PC-9 (cell line): ENCODE data around the gene NDE1. TPM values are rescaled to one million over a fixed set of nuclear protein-coding genes. Genes with fewer than 3 reads are reported as not detected.

Source experiments
- BruUV-seq: library from RNA; stranded (reverse); fragments of 400-500 nt; replicated peaks from 2 replicates; lab custom pipeline; 2021; lab: Mats Ljungman, UMichigan
- CTCF ChIA-PET: fragments of 300-600 bp; sonication (Branson Sonifier 250); formaldehyde crosslinking; loops from one replicate; lab custom pipeline; 2022; ENCODE audit warnings: antibody characterized with exemption; lab: Charles Lee
- POLR2A ChIA-PET: fragments of 300-600 bp; sonication (Branson Sonifier 250); formaldehyde crosslinking; loops from one replicate; lab custom pipeline; 2022; ENCODE audit warnings: antibody characterized with exemption; ENCODE audit not compliant: unreplicated experiment; lab: Charles Lee
- DNase-seq, 2 experiments: peaks; one replicate each; pipeline versions ENCODE4 v3.0.0 to v3.0.0-alpha.2; 2015 to 2022; ENCODE audit warnings: mixed read lengths in 1 of 2
- H2AFZ ChIP-seq: fragments of 200-600 bp; sonication (generic); 2 replicates; pipeline ENCODE4 v1.8.1; 2017; ENCODE audit warnings: antibody characterized with exemption
- H3F3A ChIP-seq: fragments of 200-600 bp; sonication (generic); 2 replicates; pipeline ENCODE4 v1.8.1; 2017; ENCODE audit warnings: antibody characterized with exemption, mild to moderate bottlenecking, low read depth; ENCODE audit not compliant: insufficient read depth
- H3K27ac ChIP-seq: fragments of 200-600 bp; sonication (generic); 2 replicates; pipeline ENCODE4 v1.6.1; 2016; ENCODE audit warnings: mixed run types
- H3K27me3 ChIP-seq: fragments of 200-600 bp; sonication (generic); 2 replicates; pipeline ENCODE4 v1.6.1; 2016; ENCODE audit warnings: low read depth, mixed run types; ENCODE audit not compliant: insufficient read depth
- H3K36me3 ChIP-seq: fragments of 200-600 bp; sonication (generic); 2 replicates; pipeline ENCODE4 v1.6.1; 2016; ENCODE audit warnings: low read depth, mixed run types
- H3K4me1 ChIP-seq: fragments of 200-600 bp; sonication (generic); replicated peaks from 2 replicates; pipeline ENCODE4 v1.6.1; 2016; ENCODE audit warnings: mixed run types; ENCODE audit not compliant: insufficient read depth
- H3K4me2 ChIP-seq: fragments of 200-600 bp; sonication (generic); 2 replicates; pipeline ENCODE4 v1.6.1; 2017; ENCODE audit warnings: mixed run types
- H3K4me3 ChIP-seq: fragments of 200-600 bp; sonication (generic); 2 replicates; pipeline ENCODE4 v1.6.1; 2016; ENCODE audit warnings: mixed run types
- H3K79me2 ChIP-seq: fragments of 200-600 bp; sonication (generic); 2 replicates; pipeline ENCODE4 v1.6.1; 2017; ENCODE audit warnings: low read depth, mixed run types
- H3K9me2 ChIP-seq: fragments of 200-600 bp; sonication (generic); 2 replicates; pipeline ENCODE4 v1.8.1; 2017; ENCODE audit warnings: mild to moderate bottlenecking; ENCODE audit not compliant: insufficient read depth
- H3K9me3 ChIP-seq: fragments of 200-600 bp; sonication (generic); 2 replicates; pipeline ENCODE4 v1.8.1; 2016; ENCODE audit warnings: low read depth; ENCODE audit not compliant: insufficient read depth
- H4K20me1 ChIP-seq: fragments of 200-600 bp; sonication (generic); 2 replicates; pipeline ENCODE4 v1.8.1; 2017; ENCODE audit not compliant: insufficient read depth
- CTCF ChIP-seq: fragments of 200-600 bp; sonication (generic); conservative IDR thresholded peaks from 2 replicates; pipeline ENCODE4 v1.6.1; 2017; ENCODE audit warnings: mixed run types, antibody characterized with exemption, mild to moderate bottlenecking, moderate library complexity
- EZH2 ChIP-seq: fragments of 200-600 bp; sonication (generic); IDR thresholded peaks from 2 replicates; pipeline ENCODE4 v1.8.0; 2017; ENCODE audit warnings: antibody characterized with exemption, low read depth
- intact Hi-C: fragments of 100-400 bp; cut with micrococcal nuclease; formaldehyde crosslinking; loops from one replicate; pipeline ENCODE4 v1.10.0; 2022; ENCODE audit not compliant: unreplicated experiment
- total RNA-seq: library from RNA; stranded (reverse); gene quantifications from 2 replicates; pipeline ENCODE4 v1.2.3, GENCODE V29; 2021

The NDE1 gene
- total RNA-seq, 1 experiment from 2014 or later, result 119 TPM

GRCh38 chr16:15737140-15737644, 87.1 kb downstream of the NDE1 start:
- ChIA-PET CTCF (no interaction called here), POLR2A (no interaction called here)
- no peaks in the 10 kb centered on the region for H3K79me2 ChIP-seq
- BruUV-seq, result no TSS peak
- TF ChIP-seq CTCF (no peak), EZH2 (no peak)
- no peak overlapping the region for H2AFZ ChIP-seq
- no peaks in the 10 kb centered on the region for H3K27me3 ChIP-seq
- no peaks in the 10 kb centered on the region for H3K4me1 ChIP-seq
- H3K9me2 ChIP-seq, result no peaks in the 10 kb centered on the region
- no peak for DNase-seq
- intact Hi-C loops, result no loop called here
- no peaks in the 10 kb centered on the region for H4K20me1 ChIP-seq
- no peaks in the 10 kb centered on the region for H3K36me3 ChIP-seq
- no peak overlapping the region for H3K27ac ChIP-seq
- H3K4me2 ChIP-seq, result no peak overlapping the region
- H3F3A ChIP-seq, result no peaks in the 10 kb centered on the region; the same call in 1 of the 2 replicates
- no peak overlapping the region for H3K4me3 ChIP-seq
- H3K9me3 ChIP-seq, result no peaks in the 10 kb centered on the region

- CTCF ChIA-PET, result interaction anchor here (0.7 kb wide), 1 partner anchor 17 kb away, joined by 6 read pairs; no protein-coding TSS in a partner anchor
- H3K27ac ChIP-seq, result no peak overlapping the region
- DNase-seq, result no peak
- no peaks in the 10 kb centered on the region for H3K36me3 ChIP-seq
- BruUV-seq, result no TSS peak
- no peaks in the 10 kb centered on the region for H3K4me1 ChIP-seq
- no peaks in the 10 kb centered on the region for H3K9me2 ChIP-seq
- no peak overlapping the region for H3K4me2 ChIP-seq
- H4K20me1 ChIP-seq, result no peaks in the 10 kb centered on the region
- intact Hi-C loops, result no loop called here
- POLR2A ChIA-PET, result no interaction called here
- no peaks in the 10 kb centered on the region for H3K9me3 ChIP-seq
- TF ChIP-seq CTCF (no peak), EZH2 (no peak)
- H2AFZ ChIP-seq, result no peak overlapping the region
- H3K4me3 ChIP-seq, result no peak overlapping the region
- H3F3A ChIP-seq, result no peaks in the 10 kb centered on the region
- no peaks in the 10 kb centered on the region for H3K27me3 ChIP-seq
- H3K79me2 ChIP-seq, result no peaks in the 10 kb centered on the region
These were observed 89.4 kb downstream of the NDE1 start for GRCh38 chr16:15739464-15739863.

- H3K4me2 ChIP-seq, result no peak overlapping the region
- no peak overlapping the region for H3K27ac ChIP-seq
- intact Hi-C loops, result no loop called here
- no TSS peak for BruUV-seq
- no peak for DNase-seq
- no peak overlapping the region for H3K4me3 ChIP-seq
- no peaks in the 10 kb centered on the region for H4K20me1 ChIP-seq
- no peaks in the 10 kb centered on the region for H3F3A ChIP-seq
- TF ChIP-seq CTCF, result no peak
- TF ChIP-seq EZH2, result no peak
- ChIA-PET POLR2A (no interaction called here), CTCF (no interaction called here)
- no peaks in the 10 kb centered on the region for H3K9me3 ChIP-seq
- no peaks in the 10 kb centered on the region for H3K27me3 ChIP-seq
- no peaks in the 10 kb centered on the region for H3K36me3 ChIP-seq
- H3K79me2 ChIP-seq, result no peaks in the 10 kb centered on the region
- no peaks in the 10 kb centered on the region for H3K4me1 ChIP-seq
- no peaks in the 10 kb centered on the region for H3K9me2 ChIP-seq
- no peak overlapping the region for H2AFZ ChIP-seq
These were observed 89.9 kb downstream of the NDE1 start for GRCh38 chr16:15739950-15740349.
